ENCODE data around the gene KRTAP10-8.

- TF ChIP-seq POLR2A (IDR thresholded peaks at IDR 0.05): no peak
- TF ChIP-seq CTCF (IDR thresholded peaks at IDR 0.05 in 4 of 5, conservative IDR thresholded peaks at IDR 0.05 in 1 of 5): no peak
These were observed 43.6 kb upstream of the KRTAP10-8 start for GRCh38 chr21:44568261-44568660.

All from gastrocnemius medialis (tissue), 4 donors.